ENCODE data around the gene ADRA1B.
A peak's percentile ranks its signal among the peaks of the same experiment; 100 is the strongest.

ADRA1B gene

DNA sequence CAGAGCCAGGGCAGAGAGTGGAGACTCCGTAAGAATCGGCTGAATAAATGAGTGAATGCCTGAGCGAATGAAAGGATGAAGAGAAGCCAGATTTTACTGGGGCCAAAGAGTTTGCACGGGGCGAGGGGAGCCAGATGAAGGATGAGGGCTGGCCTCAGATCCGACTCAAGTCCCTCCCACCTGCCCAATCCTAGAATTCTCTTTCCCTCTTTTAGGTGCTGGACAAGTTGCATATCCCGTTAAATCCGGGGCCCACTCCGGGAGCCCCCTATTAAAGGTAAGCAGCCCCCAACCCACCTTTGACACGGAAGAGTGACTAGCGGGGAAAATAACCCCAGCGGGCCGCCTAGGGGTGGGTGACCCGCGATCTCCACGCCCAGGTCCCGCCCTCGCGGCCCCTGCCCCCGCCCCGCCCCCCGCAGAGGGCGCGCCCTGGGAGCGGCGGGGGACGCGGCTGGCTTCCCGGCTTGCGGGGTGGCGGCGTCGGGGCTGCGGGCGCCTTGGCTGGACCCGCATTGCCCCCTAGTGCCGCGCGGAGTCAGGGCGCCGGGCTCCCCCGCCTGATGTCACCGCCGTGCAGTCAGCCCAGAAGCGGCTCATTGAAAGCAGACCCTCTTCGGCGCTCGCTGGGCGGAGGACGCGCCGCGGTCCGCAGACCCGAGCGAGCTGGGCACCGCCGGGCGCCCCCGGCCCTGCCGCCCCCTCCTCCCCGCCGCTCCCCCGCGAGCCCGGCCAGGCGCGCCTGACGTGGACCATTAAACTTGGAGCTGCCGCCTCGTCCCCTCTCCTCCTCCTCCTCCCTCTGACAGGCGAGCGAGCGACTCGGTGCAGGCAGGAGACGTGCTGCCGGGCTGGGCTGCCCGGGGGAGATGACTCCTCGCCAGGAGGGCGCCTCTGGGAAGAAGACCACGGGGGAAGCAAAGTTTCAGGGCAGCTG, at the start of gene ADRA1B:
Gene ADRA1B, plus strand, starts transcription at position 579 of the 937 bp plus-strand sequence. CDS start 424 bp downstream, outside the sequence.
- DNase-seq (ENCODE audit: low read depth), result peak; percentile 29

- no peak for DNase-seq (ENCODE audit: low read depth)
These were observed 42.6 kb upstream of the ADRA1B start for GRCh38 chr5:159873680-159874079.

DNA sequence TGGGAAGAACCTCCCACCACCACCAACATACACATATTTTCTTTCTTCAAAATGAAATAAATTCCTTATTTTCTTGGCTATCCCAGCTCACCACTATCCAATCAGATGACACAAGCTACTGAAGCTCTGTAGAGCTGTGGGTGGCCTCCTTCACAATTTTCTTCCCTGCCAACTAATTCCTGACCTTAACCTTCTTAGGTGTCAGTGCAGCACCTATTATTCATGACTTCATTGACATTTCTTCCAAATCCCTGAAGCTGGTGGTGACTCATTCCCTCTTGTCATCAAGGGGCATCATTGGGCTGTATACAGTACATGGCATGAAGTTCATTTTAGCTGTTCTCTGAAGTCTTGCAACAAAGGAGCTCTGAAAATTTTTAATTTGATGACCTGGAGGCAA, 42.0 kb upstream of the ADRA1B start:
- DNase-seq (ENCODE audit: low read depth), result no peak

DNA sequence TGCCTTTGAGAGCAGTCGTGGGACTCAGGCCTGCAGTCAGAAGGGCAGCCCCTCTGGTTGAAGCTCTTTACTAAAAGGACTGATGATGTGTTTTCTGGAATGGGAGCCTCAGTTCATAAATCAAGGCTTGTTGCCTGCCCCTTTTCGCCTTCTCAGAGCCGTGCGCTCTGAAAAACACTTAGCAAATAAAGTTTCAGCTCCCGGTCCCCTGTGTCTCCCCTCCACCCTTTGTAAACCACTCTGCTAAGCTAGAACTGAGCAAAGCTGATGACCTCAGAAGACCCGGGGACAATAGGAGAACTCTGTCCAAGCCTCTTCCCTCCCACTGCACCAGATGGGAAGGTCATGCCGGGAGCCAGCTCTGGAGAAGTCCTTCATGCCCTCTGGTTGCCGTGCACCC, 39.3 kb upstream of the ADRA1B start:
- DNase-seq (ENCODE audit: low read depth), result no peak

DNA sequence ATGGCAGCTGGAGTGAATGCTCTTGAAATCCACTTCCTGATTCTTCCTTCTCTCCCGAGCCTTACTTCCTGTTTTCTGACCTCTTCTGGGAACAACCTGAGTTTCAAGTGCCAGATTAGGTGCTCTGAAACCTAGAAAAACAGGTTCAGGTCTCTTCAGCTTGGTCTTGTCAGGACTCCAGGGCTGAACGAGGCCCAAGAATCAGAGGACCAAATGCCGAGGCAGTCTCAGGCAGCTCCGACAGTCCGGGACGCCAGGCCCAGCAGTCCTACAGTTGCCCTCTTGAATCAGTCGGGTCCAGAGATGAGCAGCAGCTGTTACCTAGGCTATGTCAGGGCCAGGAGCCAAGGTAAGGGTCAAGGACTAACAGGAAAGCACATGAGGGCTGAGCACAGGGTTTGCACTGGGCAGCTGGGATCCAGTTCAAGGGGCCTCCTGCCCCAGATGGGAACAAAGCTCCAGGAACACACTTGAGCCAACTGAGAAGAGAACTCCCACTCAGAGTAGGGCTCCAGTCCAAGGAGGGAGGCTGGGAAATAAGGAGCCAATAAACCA, 38.3 kb upstream of the ADRA1B start:
- DNase-seq (ENCODE audit: low read depth), result no peak

DNA sequence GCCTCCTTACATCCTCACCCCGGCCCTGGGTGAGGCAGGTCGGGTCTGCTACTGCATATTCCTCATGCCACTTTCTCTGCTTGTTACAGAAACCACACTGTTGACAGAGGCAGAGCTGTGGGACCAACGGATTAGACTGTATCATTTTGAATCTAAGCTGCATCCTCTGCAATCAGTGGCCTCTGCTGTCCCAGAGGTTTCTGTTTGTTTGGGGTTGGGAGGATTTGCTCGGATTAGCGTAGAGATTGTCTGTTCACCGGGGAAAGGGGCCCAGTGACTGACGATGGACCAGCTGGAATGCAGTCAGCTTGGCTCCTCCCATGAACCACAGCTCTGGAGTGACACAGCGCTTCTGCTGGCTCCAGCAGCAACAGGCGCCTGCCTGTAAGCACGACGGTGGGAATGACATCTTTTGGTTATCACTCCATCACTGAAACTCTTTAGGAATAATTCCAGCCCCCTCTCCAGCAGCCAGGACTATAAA, 37.3 kb upstream of the ADRA1B start:
- no peak for DNase-seq (ENCODE audit: low read depth)

GRCh38 chr5:159880676-159881075, 35.6 kb upstream of the ADRA1B start:
- DNase-seq (ENCODE audit: low read depth), result no peak

GRCh38 chr5:159881967-159882366, 34.3 kb upstream of the ADRA1B start:
- DNase-seq (ENCODE audit: low read depth), result no peak

DNA sequence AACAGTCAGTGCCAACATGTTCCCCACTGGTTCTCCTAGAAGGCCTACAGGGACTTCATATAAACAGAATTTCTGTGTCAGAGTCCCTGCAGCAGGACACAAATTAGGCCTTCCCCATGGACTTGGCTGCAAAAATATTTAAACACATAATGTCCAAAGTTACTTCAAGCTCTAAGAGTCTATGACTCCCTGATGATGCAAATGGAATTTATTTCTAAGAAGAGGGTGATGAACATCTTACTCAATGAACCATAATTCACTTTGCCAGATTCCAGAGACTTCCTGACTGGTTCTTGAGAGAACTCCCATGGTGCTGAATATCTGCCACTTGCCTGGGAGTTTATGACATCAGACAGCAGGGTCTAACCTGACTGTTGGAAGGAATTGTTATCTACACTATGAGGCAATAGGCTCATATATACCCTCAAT, 32.7 kb upstream of the ADRA1B start:
- DNase-seq (ENCODE audit: low read depth), result no peak

- no peak for DNase-seq (ENCODE audit: low read depth)
These were observed 31.2 kb upstream of the ADRA1B start for GRCh38 chr5:159884917-159885620.

GRCh38 chr5:159886296-159886695, 30.0 kb upstream of the ADRA1B start:
- no peak for DNase-seq (ENCODE audit: low read depth)

GRCh38 chr5:159887050-159887449, 29.2 kb upstream of the ADRA1B start:
- no peak for DNase-seq (ENCODE audit: low read depth)

- no peak for DNase-seq (ENCODE audit: low read depth)
These were observed 27.4 kb upstream of the ADRA1B start for GRCh38 chr5:159888860-159889259.

- DNase-seq (ENCODE audit: low read depth), result no peak
These were observed 26.1 kb upstream of the ADRA1B start for GRCh38 chr5:159890141-159890540.

DNA sequence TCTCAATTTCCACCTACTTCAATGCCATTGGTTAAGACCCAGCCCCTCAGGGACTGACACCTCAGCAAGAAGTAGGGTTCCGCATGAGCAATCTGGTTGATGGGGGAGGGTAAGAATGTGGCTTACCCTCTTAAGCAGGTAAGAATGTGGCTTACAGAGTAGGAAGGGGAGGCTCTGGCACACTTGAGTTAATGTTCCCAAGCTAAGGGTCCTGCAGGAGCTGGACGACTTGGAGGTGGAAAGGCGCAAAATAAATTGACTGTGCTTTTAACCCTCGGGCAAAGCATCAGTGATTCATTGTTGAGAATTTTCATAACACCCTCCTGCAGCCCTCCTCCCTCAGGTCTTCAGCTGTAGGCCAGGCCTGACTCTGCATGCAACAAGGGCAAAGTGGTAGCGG, 24.9 kb upstream of the ADRA1B start:
- DNase-seq (ENCODE audit: low read depth), result no peak

DNA sequence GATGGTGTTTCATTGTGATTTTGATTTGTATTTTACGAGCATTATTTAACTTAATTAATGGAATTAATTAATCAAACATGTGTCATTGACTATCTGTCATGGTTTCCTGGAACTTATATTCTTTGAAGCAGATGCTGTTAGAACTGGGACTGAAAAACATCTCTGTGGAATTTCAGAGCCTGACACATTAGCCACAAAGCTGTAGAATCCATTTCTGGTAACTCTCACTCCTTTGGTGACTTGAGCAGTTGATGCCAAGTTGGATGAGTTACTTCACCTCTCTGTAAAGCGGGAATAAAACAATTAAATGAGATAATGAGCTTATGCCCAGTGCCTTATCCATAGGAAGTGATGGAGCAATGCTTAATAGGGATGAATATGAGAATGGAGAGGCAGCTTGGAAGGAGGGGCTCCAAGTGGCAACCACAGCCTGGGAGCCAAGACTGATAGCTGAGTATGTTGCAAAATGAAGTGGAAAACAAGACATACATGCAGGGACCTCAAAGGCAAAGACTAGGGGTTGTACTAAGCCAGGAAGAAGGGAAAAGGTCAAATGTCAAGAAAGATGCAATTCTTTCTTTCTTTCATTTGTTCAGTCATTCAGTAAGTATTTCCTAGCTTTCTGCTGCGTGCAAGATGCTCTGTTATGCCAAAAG, 23.1 kb upstream of the ADRA1B start:
- no peak for DNase-seq (ENCODE audit: low read depth)

DNA sequence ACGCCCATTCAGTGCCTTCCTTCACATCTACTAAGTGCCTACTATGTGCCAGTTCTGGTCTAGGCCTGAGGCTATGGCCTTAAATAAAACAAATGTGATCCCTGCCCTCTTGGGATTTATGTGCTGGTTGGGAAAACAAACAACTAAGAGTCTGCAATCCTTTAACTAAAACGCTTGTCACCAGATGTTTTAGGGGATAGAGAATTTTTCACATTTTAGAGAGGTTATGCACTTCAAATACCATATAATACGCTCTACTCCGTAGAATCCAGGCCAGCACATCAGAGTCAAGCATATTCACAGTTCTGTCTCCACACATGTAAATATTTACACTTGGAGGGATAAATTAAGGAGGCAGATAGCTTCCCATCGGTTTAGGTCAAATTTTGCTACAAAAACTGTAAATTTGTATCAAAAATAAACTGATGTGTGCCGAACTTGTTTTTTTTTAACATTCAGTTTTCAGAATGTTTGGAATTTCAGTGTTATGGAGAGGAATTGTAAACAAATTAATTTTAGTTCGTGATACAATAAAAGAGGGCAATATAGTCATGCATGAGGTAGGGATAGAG, 22.0 kb upstream of the ADRA1B start:
- no peak for DNase-seq (ENCODE audit: low read depth)

- no peak for DNase-seq (ENCODE audit: low read depth)
These were observed 18.4 kb upstream of the ADRA1B start for GRCh38 chr5:159897786-159898393.

DNA sequence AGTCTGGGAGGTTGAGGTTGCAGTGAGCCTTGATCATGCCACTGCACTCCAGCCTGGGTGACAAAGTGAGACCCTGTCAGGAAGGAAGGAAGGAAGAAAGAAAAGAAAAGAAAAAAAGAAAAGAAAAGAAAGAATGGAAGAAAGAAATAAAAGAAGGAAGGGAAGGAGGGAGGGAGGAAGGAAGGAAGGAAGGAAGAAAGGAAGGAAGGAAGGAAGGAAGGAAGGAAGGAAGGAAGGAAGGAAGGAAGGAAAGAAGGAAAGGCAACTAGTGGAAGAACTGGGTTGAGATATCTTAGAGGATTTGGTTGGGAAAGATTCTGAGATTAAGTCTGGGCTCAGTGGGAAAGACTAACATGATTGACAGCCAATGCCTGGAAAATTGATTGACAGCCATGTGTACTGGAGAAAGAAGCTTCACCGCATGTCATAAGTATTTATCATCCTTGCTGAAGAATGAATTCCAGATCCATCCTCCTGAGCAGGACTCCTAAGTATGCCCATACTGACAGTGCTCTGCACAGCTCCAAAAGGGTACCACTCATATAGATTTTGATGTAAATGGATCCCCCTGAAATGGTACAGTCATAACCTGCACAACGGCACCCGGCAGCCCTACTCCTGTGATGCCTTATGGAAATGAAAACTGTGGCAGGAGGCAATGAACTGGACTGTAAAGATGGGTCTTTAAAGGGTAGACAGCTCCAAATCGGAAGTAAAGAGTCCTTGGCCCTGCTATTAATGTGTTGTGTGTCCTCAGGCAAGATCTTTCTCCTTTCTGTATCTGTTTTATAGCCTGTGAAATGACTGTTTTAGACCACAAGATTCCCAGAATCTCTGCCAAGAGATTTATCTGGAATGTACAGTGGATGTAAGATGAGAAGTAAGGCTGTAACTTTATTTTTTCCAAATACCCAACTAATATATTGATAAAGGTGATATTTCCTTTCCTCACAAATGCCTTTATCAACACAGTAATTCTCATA, 16.9 kb upstream of the ADRA1B start:
- DNase-seq (ENCODE audit: low read depth), result no peak

DNA sequence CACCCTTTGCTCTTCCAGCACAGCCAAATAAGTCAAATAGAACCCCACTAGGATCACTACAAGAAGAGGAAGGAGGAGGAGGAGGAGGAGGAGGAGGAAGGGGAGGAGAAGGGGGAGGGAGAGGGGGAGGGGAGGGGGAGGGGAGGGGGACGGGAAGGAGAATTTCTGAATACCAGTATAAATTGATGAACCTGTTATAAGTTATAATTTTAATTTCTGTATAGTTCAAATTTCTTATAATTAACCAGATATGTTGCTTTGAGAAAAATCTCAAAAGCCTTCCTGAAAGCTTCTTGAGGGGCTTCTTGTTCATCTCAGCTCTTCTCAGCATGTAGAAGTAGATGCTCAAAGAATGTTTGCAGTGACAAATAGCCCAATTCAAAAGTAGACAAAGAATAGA, 15.0 kb upstream of the ADRA1B start:
- no peak for DNase-seq (ENCODE audit: low read depth)
